K562 (cell line): ENCODE measurements around the gene TTLL10. TPM values are rescaled to one million over a fixed set of nuclear protein-coding genes. Genes with fewer than 3 reads are reported as not detected.

Source experiments
- ATAC-seq: fragments of 200-7000 bp; cut with Tn5 transposase; 3 replicates; pipeline ENCODE4 v1.9.1; 2020; ENCODE audit warnings: moderate library complexity
- BruUV-seq: library from RNA; stranded (reverse); fragments of 400-500 nt; replicated peaks from 2 replicates; lab custom pipeline; 2021; lab: Mats Ljungman, UMichigan
- CTCF ChIA-PET: fragments of 300-600 bp; formaldehyde crosslinking; extraction: SDS; loops from one replicate; lab custom pipeline; 2021; ENCODE audit warnings: low intra/inter-chr PET ratio; lab: Yijun Ruan, JAX
- POLR2A ChIA-PET: fragments of 300-600, 350-650 bp; sonication (Branson Sonifier 250); formaldehyde crosslinking; extraction: SDS; loops from one replicate; lab custom pipeline; 2021; ENCODE audit warnings: antibody characterized with exemption, inconsistent platforms; lab: Yijun Ruan, JAX
- DNase-seq, 4 experiments: peaks; one replicate each; pipeline versions ENCODE4 v3.0.0 to v3.0.0-alpha.2; 2011 to 2018; ENCODE audit warnings: low spot score in 3 of 4, mixed read lengths in 3 of 4; ENCODE audit errors: extremely low read depth in 1 of 4
- FAIRE-seq: peaks from 2 replicates; lab custom pipeline; 2011; peaks lifted over from hg19 to GRCh38; lab: Jason Lieb, UNC
- H2AFZ ChIP-seq: 2 replicates; pipeline ENCODE4 v1.6.0; 2011; ENCODE audit warnings: low read depth, low read length, control low read depth, inconsistent platforms
- H3K27ac ChIP-seq: fragments of 200-600 bp; 3 replicates; pipeline ENCODE4 v1.8.0; 2011; ENCODE audit warnings: low read depth, mild to moderate bottlenecking, control low read depth, inconsistent platforms, low read length, moderate library complexity, mixed read lengths; ENCODE audit errors: extremely low read depth
- H3K27me3 ChIP-seq, 2 experiments: fragments of 300-600 bp in 1 of 2; 2 replicates in 1 of 2; 3 replicates in 1 of 2; pipeline versions ENCODE4 v1.6.0 to v1.8.0; 2011; ENCODE audit warnings: inconsistent platforms in 2 of 2, low read length in 2 of 2, mild to moderate bottlenecking in 1 of 2, mixed read lengths in 1 of 2, moderate library complexity in 1 of 2; ENCODE audit not compliant: control insufficient read depth in 2 of 2, insufficient read depth in 2 of 2
- H3K36me3 ChIP-seq: fragments of 300-600 bp; 3 replicates; pipeline ENCODE4 v1.8.0; 2011; ENCODE audit warnings: mild to moderate bottlenecking, low read length, inconsistent platforms; ENCODE audit not compliant: control insufficient read depth, insufficient read depth
- H3K4me1 ChIP-seq, 2 experiments: fragments of 200-600 bp in 1 of 2; replicated peaks in 1 of 2; 2 replicates in 1 of 2; 3 replicates in 1 of 2; pipeline versions ENCODE4 v1.5.1 to v1.8.0; 2011; ENCODE audit warnings: inconsistent platforms in 2 of 2, low read length in 2 of 2, mild to moderate bottlenecking in 1 of 2, mixed read lengths in 1 of 2, moderate library complexity in 1 of 2; ENCODE audit not compliant: control insufficient read depth in 2 of 2, insufficient read depth in 2 of 2
- H3K4me2 ChIP-seq: 2 replicates; pipeline ENCODE4 v1.6.1; 2011; ENCODE audit warnings: low read length, control low read depth, inconsistent platforms, mixed read lengths; ENCODE audit not compliant: insufficient read depth
- H3K4me3 ChIP-seq: fragments of 200-600 bp; sonication (generic), shearing (Covaris generic); 2 replicates; pipeline ENCODE4 v1.5.1; 2016; ENCODE audit warnings: control low read depth, inconsistent platforms
- H3K79me2 ChIP-seq: fragments of 200-600 bp; 3 replicates; pipeline ENCODE4 v1.8.0; 2011; ENCODE audit warnings: low read length, inconsistent platforms; ENCODE audit not compliant: control insufficient read depth, insufficient read depth
- H3K9ac ChIP-seq, 2 experiments: 2 replicates each; pipeline versions ENCODE4 v1.6.0 to v1.6.1; 2011; ENCODE audit warnings: low read depth in 2 of 2, low read length in 2 of 2, control low read depth in 1 of 2, inconsistent platforms in 1 of 2, mild to moderate bottlenecking in 1 of 2, mixed read lengths in 1 of 2; ENCODE audit not compliant: insufficient read depth in 1 of 2
- H3K9me1 ChIP-seq: one replicate; pipeline ENCODE4 v1.6.0; 2011; ENCODE audit warnings: inconsistent platforms, mild to moderate bottlenecking, low read length, moderate library complexity; ENCODE audit not compliant: control insufficient read depth, insufficient read depth
- H3K9me3 ChIP-seq: replicated peaks from 2 replicates; pipeline ENCODE4 v1.5.1; 2011; ENCODE audit warnings: low read depth, low read length, inconsistent platforms; ENCODE audit not compliant: control insufficient read depth, insufficient read depth
- H4K20me1 ChIP-seq: replicated peaks from 2 replicates; pipeline ENCODE4 v1.6.1; 2011; ENCODE audit warnings: low read length, inconsistent platforms, mixed read lengths; ENCODE audit not compliant: control insufficient read depth, insufficient read depth
- ARID2 ChIP-seq: fragments of 450-650 bp; IDR thresholded peaks from 2 replicates; pipeline ENCODE4 v1.6.1; 2017; ENCODE audit warnings: antibody characterized with exemption, mild to moderate bottlenecking
- BDP1 ChIP-seq: IDR thresholded peaks from 3 replicates; pipeline ENCODE4 v1.6.1; 2011; ENCODE audit not compliant: insufficient read length, insufficient read depth
- DEAF1 ChIP-seq: fragments of 450-650 bp; formaldehyde crosslinking; IDR thresholded peaks from 2 replicates; pipeline ENCODE4 v1.4.0; 2020; ENCODE audit warnings: mild to moderate bottlenecking, moderate library complexity
- HNRNPUL1 ChIP-seq: fragments of 200-400 bp; formaldehyde crosslinking; IDR thresholded peaks from 2 replicates; pipeline ENCODE4 v1.6.1; 2017; ENCODE audit warnings: low read length
- KDM1A ChIP-seq, 2 experiments: fragments of 450-650 bp; IDR thresholded peaks; 2 replicates each; pipeline ENCODE4 v1.6.1; 2016; ENCODE audit warnings: mild to moderate bottlenecking in 2 of 2
- KLF6 ChIP-seq: fragments of 250-450 bp; sonication (Bioruptor Pico); IDR thresholded peaks from 2 replicates; pipeline ENCODE4 v1.4.0; 2020; ENCODE audit warnings: mild to moderate bottlenecking, moderate library complexity, borderline replicate concordance
- MBD1 ChIP-seq: fragments of 250-450 bp; sonication (Bioruptor Pico); IDR thresholded peaks from 2 replicates; pipeline ENCODE4 v1.8.0; 2022; ENCODE audit warnings: inconsistent platforms
- MEF2A ChIP-seq: IDR thresholded peaks from 2 replicates; pipeline ENCODE4 v1.6.1; 2011; ENCODE audit warnings: low read depth, mild to moderate bottlenecking, low read length, moderate library complexity; ENCODE audit not compliant: control insufficient read depth
- NFIX ChIP-seq: fragments of 250-450 bp; sonication (Bioruptor Pico); IDR thresholded peaks from 2 replicates; pipeline ENCODE4 v1.4.0; 2020; ENCODE audit warnings: low read depth, mild to moderate bottlenecking, moderate library complexity
- SAFB ChIP-seq: fragments of 200-400 bp; formaldehyde crosslinking; IDR thresholded peaks from 2 replicates; pipeline ENCODE4 v1.6.1; 2017; ENCODE audit warnings: low read depth, low read length, borderline replicate concordance
- SMC3 ChIP-seq: conservative IDR thresholded peaks from 2 replicates; pipeline ENCODE4 v1.6.1; 2011; ENCODE audit warnings: low read depth, low read length, improper control_type of control experiment; ENCODE audit not compliant: insufficient read depth
- TFE3 ChIP-seq: fragments of 450-650 bp; formaldehyde crosslinking; IDR thresholded peaks from 2 replicates; pipeline ENCODE4 v1.4.0; 2020; ENCODE audit warnings: mild to moderate bottlenecking, mixed read lengths
- ZBTB7A ChIP-seq: IDR thresholded peaks from 2 replicates; pipeline ENCODE4 v1.6.1; 2011; ENCODE audit warnings: low read depth, mild to moderate bottlenecking, low read length, moderate library complexity, borderline replicate concordance; ENCODE audit not compliant: control insufficient read depth
- ZNF384 ChIP-seq: IDR thresholded peaks from 2 replicates; pipeline ENCODE4 v1.6.1; 2012; ENCODE audit warnings: low read depth, low read length, improper control_type of control experiment
- ZNF695 ChIP-seq: fragments of 450-650 bp; formaldehyde crosslinking; IDR thresholded peaks from 2 replicates; pipeline ENCODE4 v1.4.0; 2020; ENCODE audit warnings: mild to moderate bottlenecking, moderate library complexity
- WGBS: fragments of 100-300 bp; shearing (Covaris generic); methylation state at CpG from one replicate; pipeline ENCODE4 v1.1.6; 2016; ENCODE audit warnings: low coverage, mixed read lengths; ENCODE audit not compliant: insufficient coverage; ENCODE audit errors: missing lambda C conversion rate; 5-methylcytosine and 5-hydroxymethylcytosine counted together
- in situ Hi-C: fragments of 300-500 bp; cut with MboI; formaldehyde crosslinking; loops from 4 replicates; pipeline ENCODE4 v1.15.0; 2018; ENCODE audit warnings: inconsistent platforms, mixed read lengths
- intact Hi-C: fragments of 100-400 bp; cut with micrococcal nuclease; formaldehyde crosslinking; loops from 2 replicates; pipeline ENCODE4 v1.14.2; 2022
- polyA plus RNA-seq, 8 experiments: library from polyadenylated mRNA; depleted of rRNA in 4 of 8; stranded (reverse) in 5 of 8; unstranded in 3 of 8; fragments of >200 nt; fragmentation: Nextera tagmentation in 2 of 8; fragmentation: Illumina TruSeq in 1 of 8; extraction: Ambion mirVana in 2 of 8; extraction: Trizol in 1 of 8; gene quantifications; 2 replicates each; pipeline versions ENCODE4 v1.2.1 to v1.2.3, GENCODE V29; 2011 to 2014; ENCODE audit warnings: inconsistent platforms in 1 of 8, missing spikeins in 1 of 8
- total RNA-seq, 7 experiments: library from RNA; depleted of rRNA in 6 of 7; stranded (reverse); fragments of >200 nt in 6 of 7; fragmentation: Illumina TruSeq in 2 of 7; extraction: Trizol in 2 of 7; gene quantifications; 2 replicates each; pipeline versions ENCODE4 v1.2.1 to v1.2.3, GENCODE V29; 2011 to 2021; ENCODE audit warnings: low replicate concordance in 1 of 7

Gene TTLL10
- total and polyA plus RNA-seq, 9 of the 15 experiments (the other 6 are each of a cell fraction or from before 2014, with no cell fraction given), result not detected

- Histone ChIP-seq H3K27me3 (no peaks in the 10 kb centered on the region), H3K79me2 (no peaks in the 10 kb centered on the region), H3K9me1 (no peaks in the 10 kb centered on the region), H4K20me1 (no peaks in the 10 kb centered on the region), H3K4me2 (no peak overlapping the region), H2AFZ (no peak overlapping the region), H3K4me3 (no peak overlapping the region), H3K36me3 (no peaks in the 10 kb centered on the region), H3K9ac (peak overlapping the region in 1 of 2 experiments; percentile 47; a peak in 3 of 4 replicates), H3K27ac (no peak overlapping the region), H3K4me1 (peaks cover 13 to 96% of the 10 kb centered on the region in 2 experiments; a peak in 4 of 5 replicates), H3K9me3 (no peaks in the 10 kb centered on the region)
- ChIA-PET POLR2A (interaction anchor here (1.0 to 2.3 kb wide), 2 partner anchors 22 kb away, joined by 3 to 7 read pairs; no protein-coding TSS in a partner anchor), CTCF (interaction anchor here (1.0 kb wide), 1 partner anchor 87 kb away, joined by 3 read pairs; no protein-coding TSS in a partner anchor)
- peak; percentile 62 to 78 (median 70) for DNase-seq
- FAIRE-seq, result peak; percentile 68
- no TSS peak for BruUV-seq
- 31% methylated on average over 21 of the region's 38 CpGs for WGBS
- ATAC-seq, result peak; percentile 26
- in situ Hi-C loops (no loop called here), intact Hi-C loops (loop anchor here (5.0 kb wide), 1 partner anchor 87 kb away; no protein-coding TSS in a partner anchor)
- TF ChIP-seq MEF2A (no peak), SMC3 (no peak), HNRNPUL1 (no peak), ZNF384 (no peak), ZBTB7A (no peak; the same call in none of the 2 replicates), SAFB (0 out of 2 replicates have a peak, but pooled peaks have one; percentile 56), TFE3 (CRISPR knock-in tag) (no peak), KLF6 (CRISPR knock-in tag) (no peak), MBD1 (CRISPR knock-in tag) (no peak), DEAF1 (CRISPR knock-in tag) (no peak), BDP1 (no peak), NFIX (CRISPR knock-in tag) (no peak), ZNF695 (CRISPR knock-in tag) (no peak), KDM1A (IDR thresholded peaks at IDR 0.05) (peak; percentile 75 to 84), ARID2 (no peak)
Observed at GRCh38 chr1:1208713-1209433, 35.2 kb downstream of the TTLL10 start.
